ENCODE data around the gene FOCAD.

DNA sequence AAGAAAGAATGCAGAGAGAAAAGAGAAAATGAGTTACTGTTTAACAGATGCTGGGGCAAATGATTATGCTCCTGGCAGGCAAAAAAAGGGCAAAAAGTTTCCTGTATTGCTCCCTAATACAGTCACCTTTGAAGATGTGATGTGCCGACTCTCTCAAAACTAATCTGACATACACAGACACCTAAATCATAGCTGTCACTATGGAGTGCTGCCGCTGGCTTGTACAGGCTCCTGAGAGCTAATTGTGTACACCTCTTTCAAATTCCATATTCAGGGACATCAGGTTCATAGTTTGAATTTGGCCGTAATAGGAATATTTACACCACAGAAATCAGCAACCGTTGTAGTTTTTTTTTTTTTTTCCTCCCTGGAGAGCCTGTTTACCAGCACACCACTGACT is 12.4 kb upstream of the FOCAD start:
- TF ChIP-seq, protein P1, sequence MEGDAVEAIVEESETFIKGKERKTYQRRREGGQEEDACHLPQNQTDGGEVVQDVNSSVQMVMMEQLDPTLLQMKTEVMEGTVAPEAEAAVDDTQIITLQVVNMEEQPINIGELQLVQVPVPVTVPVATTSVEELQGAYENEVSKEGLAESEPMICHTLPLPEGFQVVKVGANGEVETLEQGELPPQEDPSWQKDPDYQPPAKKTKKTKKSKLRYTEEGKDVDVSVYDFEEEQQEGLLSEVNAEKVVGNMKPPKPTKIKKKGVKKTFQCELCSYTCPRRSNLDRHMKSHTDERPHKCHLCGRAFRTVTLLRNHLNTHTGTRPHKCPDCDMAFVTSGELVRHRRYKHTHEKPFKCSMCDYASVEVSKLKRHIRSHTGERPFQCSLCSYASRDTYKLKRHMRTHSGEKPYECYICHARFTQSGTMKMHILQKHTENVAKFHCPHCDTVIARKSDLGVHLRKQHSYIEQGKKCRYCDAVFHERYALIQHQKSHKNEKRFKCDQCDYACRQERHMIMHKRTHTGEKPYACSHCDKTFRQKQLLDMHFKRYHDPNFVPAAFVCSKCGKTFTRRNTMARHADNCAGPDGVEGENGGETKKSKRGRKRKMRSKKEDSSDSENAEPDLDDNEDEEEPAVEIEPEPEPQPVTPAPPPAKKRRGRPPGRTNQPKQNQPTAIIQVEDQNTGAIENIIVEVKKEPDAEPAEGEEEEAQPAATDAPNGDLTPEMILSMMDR (IDR thresholded peaks at IDR 0.05; ENCODE audit: insufficient read depth, low read depth, low read length): no peak
- no peak for TF ChIP-seq EZH2 (IDR thresholded peaks at IDR 0.05; ENCODE audit: insufficient read depth, low read length)
